Mesodermal cell (in vitro differentiated cells): ENCODE data around the gene AK9.

ENCODE experiments used
- H3K27ac ChIP-seq: 2 replicates; pipeline ENCODE4 v1.7.0; 2013; ENCODE audit warnings: mild to moderate bottlenecking, low read depth, low read length, moderate library complexity; ENCODE audit not compliant: severe bottlenecking
- H3K36me3 ChIP-seq: 2 replicates; pipeline ENCODE4 v1.7.1; 2013; ENCODE audit warnings: mild to moderate bottlenecking, low read length, moderate library complexity; ENCODE audit not compliant: control insufficient read depth, insufficient read depth
- H3K4me1 ChIP-seq: one replicate; pipeline ENCODE4 v1.7.1; 2013; ENCODE audit warnings: mild to moderate bottlenecking, low read length; ENCODE audit not compliant: insufficient read depth, control insufficient read depth, poor library complexity, severe bottlenecking
- H3K4me3 ChIP-seq: 2 replicates; pipeline ENCODE4 v1.7.0; 2013; ENCODE audit warnings: low read length, control low read depth, mild to moderate bottlenecking; ENCODE audit not compliant: insufficient read depth, poor library complexity, severe bottlenecking; ENCODE audit errors: extremely low read depth
- H3K9me3 ChIP-seq: 2 replicates; pipeline ENCODE4 v1.7.1; 2013; ENCODE audit warnings: mild to moderate bottlenecking, low read length, moderate library complexity; ENCODE audit not compliant: control insufficient read depth
- whole genome bisulfite sequencing, 2 experiments: methylation state at CpG; one replicate each; pipeline ENCODE4 v1.1.5; 2013; ENCODE audit warnings: missing lambda C conversion rate in 2 of 2; ENCODE audit not compliant: insufficient coverage in 2 of 2; 5-methylcytosine and 5-hydroxymethylcytosine counted together

Gene AK9

GRCh38 chr6:109671733-109672132, 19.3 kb downstream of the AK9 start:
- Histone ChIP-seq H3K36me3 (no peaks in the 10 kb centered on the region), H3K27ac (no peak overlapping the region), H3K4me3 (no peak overlapping the region), H3K4me1 (peaks cover 12% of the 10 kb centered on the region), H3K9me3 (no peaks in the 10 kb centered on the region)
- no CpG with 5 or more reads among the region's 2 CpGs for WGBS, 2 experiments

- WGBS, 2 experiments = 90 to 100% methylated on average over 2 to 3 of the region's 4 CpGs
- no peak overlapping the region for H3K27ac ChIP-seq
- no peak overlapping the region for H3K4me3 ChIP-seq
- H3K4me1 ChIP-seq = peaks cover 12% of the 10 kb centered on the region
- no peaks in the 10 kb centered on the region for H3K36me3 ChIP-seq
- H3K9me3 ChIP-seq = no peaks in the 10 kb centered on the region
Measured at GRCh38 chr6:109669811-109670210, 21.2 kb downstream of the AK9 start.

GRCh38 chr6:109662192-109662591, 28.8 kb downstream of the AK9 start:
- H3K9me3 ChIP-seq = no peaks in the 10 kb centered on the region
- H3K36me3 ChIP-seq = no peaks in the 10 kb centered on the region
- H3K27ac ChIP-seq = no peak overlapping the region
- 83 to 85% methylated on average over 2 of the region's 2 CpGs for WGBS, 2 experiments
- H3K4me3 ChIP-seq = no peak overlapping the region
- H3K4me1 ChIP-seq = no peaks in the 10 kb centered on the region

- Histone ChIP-seq H3K36me3 (no peaks in the 10 kb centered on the region), H3K27ac (no peak overlapping the region), H3K9me3 (no peaks in the 10 kb centered on the region), H3K4me3 (no peak overlapping the region), H3K4me1 (no peaks in the 10 kb centered on the region)
- 80% methylated on average over 1 of the region's 1 CpG; no CpG with 5 or more reads in 1 of the 2 experiments for WGBS, 2 experiments
Measured at GRCh38 chr6:109660526-109661320, 30.3 kb downstream of the AK9 start.

GRCh38 chr6:109655761-109656262, 35.2 kb downstream of the AK9 start:
- Histone ChIP-seq H3K27ac (no peak overlapping the region), H3K4me3 (no peak overlapping the region), H3K4me1 (no peaks in the 10 kb centered on the region), H3K36me3 (no peaks in the 10 kb centered on the region), H3K9me3 (no peaks in the 10 kb centered on the region)
- WGBS, 2 experiments = 90 to 97% methylated on average over 1 to 5 of the region's 6 CpGs

- no peaks in the 10 kb centered on the region for H3K36me3 ChIP-seq
- no peaks in the 10 kb centered on the region for H3K9me3 ChIP-seq
- WGBS, 2 experiments = 20% methylated on average over 1 of the region's 5 CpGs; no CpG with 5 or more reads in 1 of the 2 experiments
- no peak overlapping the region for H3K4me3 ChIP-seq
- H3K4me1 ChIP-seq = no peaks in the 10 kb centered on the region
- no peak overlapping the region for H3K27ac ChIP-seq
Measured at GRCh38 chr6:109653264-109653663, 37.7 kb downstream of the AK9 start.

- no CpG with 5 or more reads among the region's 2 CpGs for whole genome bisulfite sequencing, 2 experiments
Measured at GRCh38 chr6:109644131-109644530, 46.9 kb downstream of the AK9 start.

GRCh38 chr6:109632405-109632804, 58.6 kb downstream of the AK9 start:
- no CpG with 5 or more reads among the region's 1 CpG for WGBS, 2 experiments
- no peak overlapping the region for H3K4me3 ChIP-seq
- H3K4me1 ChIP-seq = no peaks in the 10 kb centered on the region
- H3K9me3 ChIP-seq = no peaks in the 10 kb centered on the region
- no peak overlapping the region for H3K27ac ChIP-seq
- no peaks in the 10 kb centered on the region for H3K36me3 ChIP-seq

More at GRCh38 chr6:109644131-109644530, 46.9 kb downstream of the AK9 start:
- no peaks in the 10 kb centered on the region for H3K36me3 ChIP-seq
- no peaks in the 10 kb centered on the region for H3K4me1 ChIP-seq
- H3K9me3 ChIP-seq = peaks cover 5% of the 10 kb centered on the region
- H3K27ac ChIP-seq = no peak overlapping the region
- no peak overlapping the region for H3K4me3 ChIP-seq

GRCh38 chr6:109631403-109631802, 59.6 kb downstream of the AK9 start:
- H3K27ac ChIP-seq = no peak overlapping the region
- H3K4me3 ChIP-seq = no peak overlapping the region
- no peaks in the 10 kb centered on the region for H3K9me3 ChIP-seq
- H3K36me3 ChIP-seq = no peaks in the 10 kb centered on the region
- no peaks in the 10 kb centered on the region for H3K4me1 ChIP-seq
- WGBS, 2 experiments = no CpG with 5 or more reads among the region's 1 CpG

GRCh38 chr6:109628158-109629000, 62.6 kb downstream of the AK9 start:
- Histone ChIP-seq H3K27ac (no peak overlapping the region), H3K36me3 (no peaks in the 10 kb centered on the region), H3K4me1 (no peaks in the 10 kb centered on the region), H3K4me3 (no peak overlapping the region), H3K9me3 (no peaks in the 10 kb centered on the region)
- WGBS, 2 experiments = 90% methylated on average over 2 of the region's 4 CpGs; no CpG with 5 or more reads in 1 of the 2 experiments
